MM.1S (cell line): Measurements from ENCODE around the gene KAZALD1.

Experiments
- EZH2 ChIP-seq: fragments of 300-600 bp; sonication (generic); optimal IDR thresholded peaks from 2 replicates; pipeline ENCODE3; 2017; ENCODE audit warnings: low read depth, mild to moderate bottlenecking, antibody characterized with exemption, low read length, mixed read lengths
- TF ChIP-seq, protein P1 (sequence below): fragments of 300-600 bp; sonication (generic); IDR thresholded peaks from 2 replicates; pipeline ENCODE4 v1.5.1; 2016; ENCODE audit warnings: antibody characterized with exemption, low read length, mixed read lengths

DNA sequence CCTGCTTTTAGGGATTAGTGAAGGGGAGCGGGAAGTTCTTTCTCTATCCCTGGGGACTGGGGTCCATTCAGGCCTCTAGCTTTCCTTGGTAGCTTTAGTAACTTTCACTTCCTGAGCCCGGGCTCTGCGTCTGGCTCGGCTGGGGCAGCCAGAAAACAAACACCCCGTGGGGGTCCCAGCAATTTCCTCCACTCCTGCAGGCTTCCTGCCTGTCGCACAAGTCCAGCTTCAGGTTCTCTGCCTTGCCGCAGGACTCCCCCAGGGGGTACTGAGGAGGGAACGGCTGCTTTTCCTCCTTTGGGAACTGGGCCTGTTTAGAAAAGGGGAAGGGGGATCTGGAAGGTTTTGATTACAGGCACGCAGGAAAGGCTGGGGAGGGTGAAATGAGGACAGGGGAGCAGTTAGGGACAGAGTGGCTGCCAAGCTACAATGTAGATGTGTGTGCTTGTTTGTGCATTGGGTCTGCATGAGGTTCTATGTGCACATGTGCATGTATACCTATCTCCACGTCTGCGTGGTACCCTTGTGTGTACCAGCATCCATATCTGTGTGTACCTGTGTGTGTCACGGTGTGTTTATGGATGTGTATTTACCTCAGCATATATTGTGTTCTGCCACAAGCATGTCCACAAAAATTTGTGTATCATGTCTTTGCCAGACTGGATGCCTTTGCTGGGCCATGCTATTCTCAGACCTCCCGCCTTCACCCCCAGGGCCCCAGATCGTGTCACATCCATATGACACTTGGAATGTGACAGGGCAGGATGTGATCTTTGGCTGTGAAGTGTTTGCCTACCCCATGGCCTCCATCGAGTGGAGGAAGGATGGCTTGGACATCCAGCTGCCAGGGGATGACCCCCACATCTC lies 2.0 kb downstream of the KAZALD1 start:
- TF ChIP-seq, protein P1, sequence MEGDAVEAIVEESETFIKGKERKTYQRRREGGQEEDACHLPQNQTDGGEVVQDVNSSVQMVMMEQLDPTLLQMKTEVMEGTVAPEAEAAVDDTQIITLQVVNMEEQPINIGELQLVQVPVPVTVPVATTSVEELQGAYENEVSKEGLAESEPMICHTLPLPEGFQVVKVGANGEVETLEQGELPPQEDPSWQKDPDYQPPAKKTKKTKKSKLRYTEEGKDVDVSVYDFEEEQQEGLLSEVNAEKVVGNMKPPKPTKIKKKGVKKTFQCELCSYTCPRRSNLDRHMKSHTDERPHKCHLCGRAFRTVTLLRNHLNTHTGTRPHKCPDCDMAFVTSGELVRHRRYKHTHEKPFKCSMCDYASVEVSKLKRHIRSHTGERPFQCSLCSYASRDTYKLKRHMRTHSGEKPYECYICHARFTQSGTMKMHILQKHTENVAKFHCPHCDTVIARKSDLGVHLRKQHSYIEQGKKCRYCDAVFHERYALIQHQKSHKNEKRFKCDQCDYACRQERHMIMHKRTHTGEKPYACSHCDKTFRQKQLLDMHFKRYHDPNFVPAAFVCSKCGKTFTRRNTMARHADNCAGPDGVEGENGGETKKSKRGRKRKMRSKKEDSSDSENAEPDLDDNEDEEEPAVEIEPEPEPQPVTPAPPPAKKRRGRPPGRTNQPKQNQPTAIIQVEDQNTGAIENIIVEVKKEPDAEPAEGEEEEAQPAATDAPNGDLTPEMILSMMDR, result no peak
- TF ChIP-seq EZH2, result no peak
